GM19351 (cell line): Measurements from ENCODE around the gene SLC48A1.
"Not testable (repeated sequence)": the region's sequence is repeated elsewhere in the genome, so short reads cannot be mapped to it uniquely, and the experiment has no call there.

Experiments
- ATAC-seq: cut with Tn5 transposase; IDR thresholded peaks from one replicate; pipeline ENCODE4 v1.9.1; 2021; ENCODE audit warnings: mild to moderate bottlenecking, moderate library complexity; ENCODE audit not compliant: unreplicated experiment

Gene SLC48A1

DNA sequence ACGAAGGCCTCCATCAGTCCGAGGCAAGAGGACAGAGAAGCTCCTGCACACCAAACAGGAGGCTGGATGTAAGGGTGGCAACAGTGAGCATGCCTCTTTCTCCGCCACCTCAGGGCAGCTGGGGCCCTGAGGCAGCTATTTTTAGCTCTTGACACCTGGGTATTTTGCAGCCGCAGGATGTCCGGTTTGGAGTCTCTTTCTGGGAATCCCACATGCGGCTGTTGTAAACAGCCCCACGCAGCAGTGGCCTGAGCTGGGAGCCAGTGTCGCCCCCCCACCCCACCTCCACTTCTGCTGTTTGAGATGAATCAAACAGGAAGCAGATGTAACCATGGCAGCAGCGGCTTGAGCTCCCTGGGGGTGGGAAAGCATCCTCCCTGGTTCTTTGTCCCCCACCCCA lies 35.0 kb downstream of the SLC48A1 start:
- ATAC-seq = peak; percentile 29

DNA sequence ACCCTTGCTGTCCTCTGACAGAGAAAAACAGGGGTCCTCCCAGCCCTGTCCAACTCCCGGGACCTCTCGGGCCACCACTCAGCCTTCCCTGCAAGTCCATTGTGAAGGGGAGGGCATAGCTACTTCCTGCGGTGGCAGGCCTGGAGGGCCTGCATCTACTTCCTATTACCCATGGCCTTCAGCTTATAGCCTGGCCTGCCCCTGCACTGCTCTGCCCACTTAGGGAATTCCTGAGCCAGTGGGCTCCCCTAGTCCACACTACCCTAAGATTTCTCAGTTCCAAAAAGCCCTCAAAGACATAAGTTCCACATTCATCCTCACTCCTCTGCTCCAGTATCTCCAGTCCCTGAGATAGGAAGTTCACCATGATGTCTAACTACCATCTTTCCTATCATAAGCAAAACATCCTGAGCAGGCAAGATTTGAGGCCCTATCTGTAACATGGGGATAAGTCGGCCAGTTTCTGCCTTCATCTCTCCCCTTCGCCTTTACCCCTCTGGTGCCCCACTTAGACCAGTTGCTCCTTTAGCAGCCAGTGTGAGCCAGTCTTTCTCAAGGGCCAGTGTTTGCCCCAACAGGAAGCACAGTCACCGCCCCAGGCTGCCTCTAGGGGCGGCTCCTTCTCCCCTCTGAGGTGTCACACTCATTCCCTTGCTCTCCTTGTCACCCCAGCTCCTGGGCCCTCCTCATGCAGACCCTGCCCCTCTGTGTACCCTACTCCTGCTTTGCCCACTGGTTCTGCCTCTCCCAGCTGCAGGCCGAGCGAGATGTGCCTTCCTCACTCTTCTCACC lies 35.7 kb downstream of the SLC48A1 start:
- no peak for ATAC-seq

DNA sequence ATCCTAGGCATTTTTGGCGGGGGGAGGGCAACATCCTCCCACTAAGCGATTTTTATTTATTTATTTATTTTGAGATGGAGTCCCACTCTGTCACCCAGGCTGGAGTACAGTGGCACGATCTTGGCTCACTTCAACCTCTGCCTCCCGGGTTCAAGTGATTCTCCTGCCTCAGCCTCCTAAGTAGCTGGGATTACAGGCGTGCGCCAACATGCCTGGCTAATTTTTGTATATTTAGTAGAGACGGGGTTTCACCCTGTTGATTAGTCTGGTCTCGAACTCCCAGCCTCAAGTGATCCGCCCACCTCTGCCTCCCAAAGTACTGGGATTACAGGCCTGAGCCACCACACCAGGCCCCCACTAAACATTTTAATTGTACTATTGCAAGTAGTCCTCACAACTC lies 36.5 kb downstream of the SLC48A1 start:
- not testable (repeated sequence) for ATAC-seq

DNA sequence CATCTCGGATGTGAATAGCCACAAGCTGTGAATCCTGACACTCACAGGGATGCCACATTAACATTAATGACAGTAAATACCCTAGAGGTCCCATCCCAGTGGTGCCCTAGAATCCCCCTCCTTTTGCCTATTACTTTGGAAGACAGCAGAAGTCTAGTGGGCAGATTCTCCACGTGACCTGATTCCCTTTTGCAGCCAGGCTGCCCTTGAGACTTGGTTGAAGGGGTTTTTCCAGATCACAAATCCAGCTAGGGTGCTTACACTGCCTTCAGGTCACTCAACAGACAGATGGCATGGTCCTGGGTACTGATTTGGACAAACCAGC lies 38.0 kb downstream of the SLC48A1 start:
- ATAC-seq = no peak

DNA sequence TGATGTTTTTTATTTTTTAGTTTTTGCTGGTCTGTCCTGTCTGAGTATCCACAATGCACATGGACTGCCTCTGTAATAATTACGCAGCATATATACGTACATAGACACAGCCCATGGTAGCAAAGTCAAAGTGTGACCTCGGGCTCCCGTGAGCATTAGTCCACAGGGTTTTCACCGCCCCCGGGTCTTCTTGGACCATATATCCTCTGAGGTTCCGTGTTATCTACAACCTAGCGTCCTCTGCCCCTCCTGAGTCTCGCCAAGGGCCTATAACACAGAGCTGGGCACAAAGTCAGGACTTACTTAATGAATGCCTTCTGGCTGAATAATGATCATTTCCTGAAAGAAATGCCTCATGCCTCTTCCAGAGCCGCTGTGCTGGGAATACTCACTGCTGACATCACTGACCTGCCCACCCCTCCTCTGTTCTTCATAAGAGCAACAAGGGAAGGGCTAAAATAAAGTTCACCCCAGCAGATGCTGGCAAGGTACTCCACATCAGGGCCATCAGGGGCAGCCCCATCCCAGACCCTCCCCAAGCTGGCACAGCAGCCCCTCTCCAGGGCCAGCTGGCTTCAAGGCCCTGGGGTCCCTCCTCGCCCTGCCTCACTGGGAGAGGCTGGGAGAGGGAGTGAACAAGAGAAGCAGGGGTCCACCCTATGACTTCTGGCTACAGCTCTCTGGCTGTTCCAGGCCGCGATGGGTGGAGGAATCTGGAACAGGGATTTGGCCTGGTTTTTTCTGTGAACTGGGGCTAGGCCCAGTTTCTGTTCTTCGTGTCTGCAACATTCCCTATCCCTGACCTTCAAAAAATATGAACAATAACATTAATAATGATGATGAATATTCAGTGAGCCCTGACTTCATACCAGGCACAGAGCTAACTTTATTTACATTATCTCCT lies 38.8 kb downstream of the SLC48A1 start:
- ATAC-seq = no peak

DNA sequence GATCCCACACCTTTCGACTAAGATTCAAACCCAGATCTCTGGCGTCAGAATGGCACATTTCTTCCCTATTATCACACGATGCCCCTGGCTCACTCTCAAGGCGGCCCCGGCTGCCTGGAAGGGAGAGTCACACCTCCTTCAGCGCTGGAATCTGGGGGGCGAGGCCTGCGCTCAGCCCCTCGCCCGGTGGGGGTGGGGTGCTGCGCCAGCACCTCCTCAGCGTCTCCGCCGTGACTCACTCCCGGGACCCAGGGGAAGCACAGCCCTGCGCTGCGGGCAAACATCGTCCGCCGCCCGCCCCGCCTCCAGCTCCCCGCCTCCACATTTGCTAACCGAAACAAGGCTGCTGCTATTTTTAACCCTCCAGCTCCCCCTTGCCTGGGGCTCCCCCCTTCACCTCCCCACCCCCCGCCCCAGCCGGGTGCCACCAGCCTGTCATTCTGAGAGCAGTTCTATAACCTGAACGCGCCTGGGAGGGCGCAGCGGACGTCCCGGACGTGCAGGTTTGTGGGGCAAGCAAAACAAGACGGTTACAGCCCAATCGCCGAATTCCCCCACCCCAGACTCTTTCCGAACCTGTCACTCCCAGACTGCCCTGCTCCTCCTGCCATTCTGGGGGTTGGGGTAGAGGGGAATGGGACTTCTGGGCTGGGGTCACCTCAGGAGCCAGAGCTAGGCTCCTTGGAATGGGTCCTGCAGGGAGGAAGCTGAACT lies 39.9 kb downstream of the SLC48A1 start:
- ATAC-seq = peak; percentile 66

DNA sequence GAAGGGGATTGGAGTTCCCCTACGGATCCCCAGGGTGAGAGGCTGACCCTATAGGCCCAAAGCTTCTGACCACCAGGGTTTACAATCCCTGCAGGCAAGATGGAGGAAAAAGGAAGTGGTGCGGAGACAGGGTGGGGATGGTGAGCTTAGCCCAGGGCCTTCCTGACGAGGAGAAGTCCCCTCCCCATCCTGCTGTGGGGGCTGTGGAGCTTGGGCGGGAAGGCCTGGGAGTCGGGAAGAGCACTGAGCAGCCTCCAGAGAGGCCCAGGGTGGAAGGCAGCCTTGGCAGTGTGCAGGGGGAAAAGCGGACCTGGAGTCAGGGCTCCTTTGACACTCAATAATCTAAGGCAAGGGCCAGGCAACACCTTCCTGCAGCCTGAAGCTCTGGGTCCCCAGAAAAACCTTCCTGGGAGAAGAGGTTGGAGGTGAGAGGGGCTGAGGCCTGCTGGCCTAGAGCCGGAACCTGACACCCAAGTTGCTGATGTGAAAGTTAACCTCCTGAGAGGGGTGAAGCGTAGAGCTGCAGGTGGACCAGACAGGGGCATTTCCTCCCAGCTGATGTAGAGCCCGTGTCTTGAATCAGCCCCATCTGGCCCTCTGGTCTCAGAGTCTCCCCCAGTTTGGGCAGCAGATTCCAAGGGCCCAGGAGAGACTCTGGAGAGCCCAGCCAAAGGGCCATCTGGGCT lies 40.6 kb downstream of the SLC48A1 start:
- peak; percentile 44 for ATAC-seq

DNA sequence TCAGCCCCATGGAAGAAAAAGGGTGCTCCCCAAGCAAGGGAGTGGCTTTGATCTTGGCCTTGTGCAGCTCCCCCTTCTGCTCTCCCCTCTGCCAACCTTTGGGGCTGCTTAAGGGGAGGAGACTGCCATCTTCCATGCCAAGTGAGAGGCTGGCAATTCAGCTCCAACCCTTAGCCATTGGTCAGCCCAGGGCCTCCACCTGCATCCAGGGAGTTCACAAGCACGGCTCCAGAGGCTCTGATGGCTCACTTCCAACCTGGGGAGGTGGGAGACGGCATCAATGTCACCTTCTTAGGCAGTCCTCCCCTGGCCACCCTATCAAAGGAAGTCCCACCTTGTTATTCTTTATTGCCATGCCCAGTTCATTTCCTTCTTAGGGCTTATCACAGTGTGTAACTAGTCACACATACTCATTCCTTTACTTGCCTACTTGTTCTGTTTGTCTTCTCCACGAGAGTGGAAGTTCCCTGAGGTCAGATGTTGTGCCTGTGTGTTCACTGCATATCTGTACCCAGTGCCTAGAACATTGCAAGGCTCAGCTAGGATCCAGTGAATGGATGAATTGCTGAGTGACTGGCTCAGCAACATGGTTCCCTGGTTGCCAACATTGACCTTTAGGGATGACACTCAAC lies 41.6 kb downstream of the SLC48A1 start:
- ATAC-seq = no peak

DNA sequence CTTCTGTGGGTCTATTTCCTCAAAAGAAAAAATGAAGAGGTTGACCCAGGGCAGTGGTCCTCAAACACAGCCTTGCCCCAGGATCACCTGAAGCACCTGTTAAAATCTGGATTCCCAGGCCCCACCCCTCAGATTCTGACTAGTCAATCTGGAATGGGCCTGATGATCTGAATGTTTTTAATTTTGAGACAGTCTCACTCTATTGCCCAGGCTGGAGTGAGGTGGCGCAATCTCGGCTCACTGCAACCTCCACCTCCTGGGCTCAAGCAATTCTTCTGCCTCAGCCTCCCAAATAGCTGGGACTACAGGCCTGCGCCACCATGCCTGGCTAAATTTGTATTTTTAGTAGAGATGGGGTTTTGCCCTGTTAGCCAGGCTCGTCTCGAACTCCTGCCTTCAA lies 42.4 kb downstream of the SLC48A1 start:
- ATAC-seq = not testable (repeated sequence)

DNA sequence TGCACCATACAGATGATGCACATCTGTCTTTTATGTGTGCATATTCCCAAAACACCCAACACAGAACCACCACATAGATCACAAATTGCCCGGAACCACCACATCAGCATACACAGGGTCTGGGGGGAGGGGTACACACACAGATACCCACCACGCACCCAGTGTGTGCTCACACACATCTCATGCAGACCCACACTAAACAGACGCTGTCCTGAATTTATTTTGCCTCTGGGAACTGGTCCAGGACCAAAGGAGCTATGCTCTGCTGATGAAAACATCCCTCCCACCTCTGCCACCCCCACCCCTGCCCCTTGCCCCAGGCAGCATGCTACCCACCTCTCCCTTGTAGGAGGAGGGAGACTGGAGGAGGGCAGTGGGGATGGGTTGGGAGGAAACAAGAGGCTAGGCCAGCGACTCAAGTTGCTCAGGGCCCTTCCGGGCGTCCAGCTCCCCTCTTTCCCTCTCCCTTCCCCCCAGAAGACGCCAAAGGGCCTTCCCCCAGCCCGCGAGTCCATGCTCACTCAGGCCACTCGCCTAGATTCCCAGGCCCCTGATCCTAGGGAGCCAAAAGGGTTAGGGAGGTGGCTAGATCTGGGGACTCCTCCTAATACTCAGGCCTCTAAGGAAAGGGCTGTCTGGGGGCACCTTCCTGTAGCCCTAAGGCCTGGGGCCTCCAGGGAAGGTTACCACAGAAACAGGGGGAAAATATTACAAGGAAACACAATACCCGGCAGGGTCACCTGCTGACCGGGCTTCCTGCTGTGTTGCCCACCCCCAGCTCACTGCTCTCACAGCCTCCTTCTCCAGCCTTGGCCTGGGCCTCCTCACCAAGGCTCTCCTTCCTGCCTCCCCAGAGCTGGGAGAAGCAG lies 43.6 kb downstream of the SLC48A1 start:
- no peak for ATAC-seq

DNA sequence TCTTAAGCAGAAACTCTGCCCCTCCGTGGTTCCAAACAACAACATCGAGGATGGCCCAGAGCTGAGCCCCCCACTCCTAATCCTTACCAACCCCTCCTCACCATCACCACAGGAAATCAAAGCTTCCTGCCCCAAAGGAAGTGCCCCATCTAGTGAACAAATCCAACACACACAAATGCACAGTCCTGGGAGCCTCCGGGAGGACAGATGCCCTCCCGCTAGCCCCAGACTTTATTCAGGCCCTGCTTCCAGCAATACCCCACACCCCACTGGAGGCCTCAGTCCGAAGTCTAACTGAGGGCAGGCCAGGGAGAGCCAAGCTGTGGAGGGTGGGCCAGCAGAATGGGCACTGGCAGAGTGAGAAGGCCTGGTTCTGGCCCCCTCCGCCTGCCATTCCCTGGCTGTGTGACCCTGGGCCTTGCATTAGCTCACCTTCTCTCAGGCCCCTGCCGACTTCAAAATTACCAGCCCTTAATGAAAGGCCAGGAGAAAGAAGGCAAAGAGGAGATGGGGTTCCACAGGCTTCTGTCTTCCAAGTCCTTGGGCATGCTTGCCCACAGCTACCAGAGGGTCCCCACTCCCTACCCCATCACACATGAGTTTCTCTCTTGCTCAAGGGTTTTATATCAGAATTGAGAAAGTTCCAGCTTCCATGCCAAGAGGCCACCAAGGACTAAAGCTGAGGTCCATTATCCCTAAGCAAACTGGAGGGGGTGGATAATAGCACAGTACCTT lies 44.4 kb downstream of the SLC48A1 start:
- no peak for ATAC-seq

DNA sequence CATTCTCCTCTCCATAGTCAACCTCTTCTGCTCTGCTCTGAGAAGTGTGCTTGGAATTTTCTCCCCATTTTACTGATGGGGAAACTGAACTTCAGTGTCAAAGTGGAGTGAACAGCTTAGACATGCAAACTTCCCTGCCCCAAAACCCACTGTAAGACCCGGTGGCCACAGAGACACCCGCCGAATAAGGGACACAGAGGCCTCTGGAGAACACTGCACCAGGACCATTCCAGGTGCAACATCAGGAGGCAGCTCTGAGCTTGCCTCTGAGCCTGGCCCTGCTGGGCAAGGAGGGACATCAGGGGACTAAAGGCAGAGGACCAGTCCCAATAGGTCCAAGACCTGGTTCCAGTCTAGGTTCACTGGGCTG lies 45.0 kb downstream of the SLC48A1 start:
- ATAC-seq = no peak

DNA sequence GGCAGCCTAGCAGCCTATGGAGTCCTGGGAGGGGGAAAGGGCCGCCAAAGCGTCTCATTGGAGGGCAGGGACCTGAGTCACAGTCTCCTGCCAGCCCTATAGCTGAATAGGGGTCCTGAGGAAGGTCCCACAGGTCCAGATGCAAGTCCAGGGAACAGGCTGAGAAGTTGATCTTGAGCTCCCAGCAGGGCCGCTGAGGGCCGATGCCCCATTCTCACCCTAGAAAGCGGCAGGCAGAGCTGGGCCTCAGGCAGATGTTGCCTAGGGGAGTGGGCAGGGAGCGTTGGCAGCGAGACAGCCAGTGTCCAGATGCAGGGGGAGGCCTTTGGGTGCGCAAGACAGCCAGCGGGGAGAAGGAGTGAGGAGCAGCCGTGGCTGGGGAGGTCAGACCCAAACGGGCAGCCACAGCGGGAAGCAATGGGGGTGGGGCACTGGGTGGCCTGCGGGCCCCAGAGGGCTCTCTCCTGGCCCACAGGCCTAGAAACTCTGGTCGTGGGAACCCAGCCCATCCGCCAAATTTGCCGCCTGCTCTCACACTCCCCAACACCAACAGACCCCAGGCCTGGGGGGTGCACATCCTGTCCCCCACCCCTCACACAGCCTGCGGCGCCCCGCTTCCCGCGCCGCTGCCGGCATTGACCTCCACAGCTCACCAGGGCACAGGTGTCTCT lies 45.6 kb downstream of the SLC48A1 start:
- ATAC-seq = peak; percentile 12

DNA sequence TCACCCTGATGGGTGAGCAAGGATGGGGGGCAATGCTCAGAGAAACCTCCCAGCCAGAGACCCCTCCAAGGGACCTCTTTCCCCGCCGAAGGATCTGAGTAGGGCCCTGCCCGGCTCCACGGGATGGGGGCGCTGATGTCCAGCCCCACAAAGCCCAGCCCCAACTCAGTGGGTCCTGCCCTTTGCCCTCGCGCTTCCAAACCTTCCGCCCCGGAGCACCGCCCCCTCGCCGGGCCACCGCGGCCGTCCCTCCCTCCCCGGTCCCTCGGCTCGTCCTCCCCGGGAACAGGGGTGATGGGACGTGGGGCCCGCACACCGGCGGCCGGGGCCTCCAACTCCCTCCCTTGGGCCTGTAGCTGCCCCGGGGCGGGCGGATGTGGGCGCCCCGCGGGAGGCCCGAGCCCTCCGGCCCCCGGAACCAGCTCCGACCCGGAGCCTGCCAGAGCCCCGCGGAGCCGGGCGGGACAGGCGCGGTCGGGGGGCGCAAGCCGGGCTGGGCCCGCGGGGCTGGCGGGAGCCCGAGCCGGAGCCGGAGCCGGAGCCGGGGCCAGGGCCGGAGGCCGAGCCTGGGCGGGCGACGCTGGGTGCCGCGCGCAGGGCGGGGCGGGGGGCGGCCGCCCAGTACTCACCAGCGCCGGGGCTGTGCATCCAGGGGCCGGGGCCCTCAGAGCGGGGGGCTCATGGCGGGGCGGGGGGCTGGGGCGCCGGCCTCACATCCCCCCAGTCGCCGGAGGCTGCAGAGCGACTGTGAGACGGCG lies 46.3 kb downstream of the SLC48A1 start:
- ATAC-seq = peak; percentile 46

DNA sequence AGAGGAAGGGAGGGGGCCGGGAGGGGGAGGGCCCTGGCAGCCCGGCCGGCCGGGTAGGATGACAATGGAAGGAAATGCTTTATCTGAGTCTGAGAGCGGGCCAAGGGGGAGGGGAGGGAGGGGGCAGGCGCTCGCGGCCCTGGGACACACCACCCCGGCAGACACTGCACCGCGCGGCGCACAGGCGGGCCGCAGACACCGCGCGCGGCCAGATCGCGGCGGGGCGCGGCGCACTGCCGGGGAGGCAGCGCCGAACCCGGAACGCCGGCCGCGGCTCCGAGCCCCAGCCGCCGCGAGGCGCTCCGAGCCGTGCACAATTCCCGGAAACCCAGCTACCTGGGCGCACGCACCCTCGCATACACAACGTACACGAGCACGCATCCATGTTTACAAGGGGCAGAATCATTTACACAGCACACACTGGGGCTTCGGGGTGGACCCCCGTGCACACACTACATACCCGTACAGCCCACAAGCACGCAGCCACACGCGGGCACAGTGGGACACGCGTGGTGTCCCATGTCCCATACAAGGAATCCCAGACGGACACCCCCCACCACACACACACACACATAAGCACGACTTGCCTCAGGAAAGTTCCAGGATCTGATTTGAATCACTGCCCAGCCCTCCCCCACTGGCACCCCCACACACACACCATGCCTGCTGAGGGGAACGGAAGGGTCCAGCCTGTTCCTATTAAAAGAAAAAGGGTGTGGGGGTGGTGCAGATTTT lies 47.0 kb downstream of the SLC48A1 start, which contains the start of gene HDAC7:
Gene HDAC7, minus strand, starts transcription at position 8 of the 735 bp plus-strand sequence. CDS start 118 bp downstream, outside the sequence.
- peak; percentile 39 for ATAC-seq

DNA sequence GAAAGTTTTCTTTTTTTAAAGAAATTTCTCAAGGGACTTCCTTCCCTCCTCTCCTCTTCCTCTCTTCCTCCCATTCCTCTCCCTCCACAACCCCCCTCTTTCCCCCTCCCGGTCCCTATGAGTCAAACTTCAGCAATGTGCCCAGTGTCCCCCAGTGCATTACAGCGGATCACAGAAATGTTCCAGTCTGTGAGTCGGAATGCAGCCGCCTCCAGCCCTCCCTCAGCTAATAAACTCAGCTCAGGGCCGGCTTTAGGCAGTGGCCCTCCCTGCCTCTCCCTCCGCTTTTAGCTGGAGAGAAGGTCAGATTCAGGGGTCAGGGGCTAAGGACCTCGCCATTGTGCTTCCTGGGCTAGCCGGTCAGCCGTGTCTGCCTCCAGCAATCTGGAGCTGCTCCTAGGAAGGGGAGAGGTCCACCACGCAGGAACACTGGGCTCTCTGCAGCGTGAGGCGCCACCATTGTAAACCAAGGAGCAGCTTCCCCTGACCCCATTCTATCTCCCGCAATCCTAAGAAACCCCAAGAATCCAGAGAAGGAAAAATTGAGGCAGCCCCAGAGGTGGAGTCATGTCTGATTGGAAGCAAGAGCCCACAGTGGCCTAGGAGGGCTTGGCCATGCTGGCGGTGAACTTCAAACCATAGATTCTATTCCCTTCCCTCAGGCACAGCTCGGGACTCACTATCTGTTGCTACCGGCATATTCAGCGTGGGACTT lies 47.8 kb downstream of the SLC48A1 start:
- no peak for ATAC-seq
